WTC11 (cell line): ENCODE results near the gene SAMD3.

Experiments used
- ATF2 ChIP-seq: sonication (generic); formaldehyde crosslinking; IDR thresholded peaks from 2 replicates; pipeline ENCODE4 v1.8.1; 2022; ENCODE audit warnings: low read depth, missing genetic modification reagents, borderline replicate concordance
- CREB1 ChIP-seq: sonication (generic); formaldehyde crosslinking; IDR thresholded peaks from 2 replicates; pipeline ENCODE4 v1.8.0; 2023; ENCODE audit warnings: mild to moderate bottlenecking, missing genetic modification reagents
- CTCF ChIP-seq: fragments of 200-600 bp; IDR thresholded peaks from 2 replicates; pipeline ENCODE4 v1.8.0; 2022; ENCODE audit warnings: antibody characterized with exemption
- GABPB1 ChIP-seq: sonication (generic); formaldehyde crosslinking; IDR thresholded peaks from 2 replicates; pipeline ENCODE4 v1.8.1; 2023; ENCODE audit warnings: mild to moderate bottlenecking, missing genetic modification reagents
- HMGA2 ChIP-seq: fragments of 250-450 bp; sonication (Bioruptor Pico); IDR thresholded peaks from 2 replicates; pipeline ENCODE4 v1.4.0; 2021; ENCODE audit warnings: mild to moderate bottlenecking, moderate library complexity
- JUN ChIP-seq: sonication (generic); formaldehyde crosslinking; IDR thresholded peaks from 2 replicates; pipeline ENCODE4 v1.8.0; 2023; ENCODE audit warnings: mild to moderate bottlenecking, missing genetic modification reagents
- NR2C2 ChIP-seq: sonication (generic); formaldehyde crosslinking; IDR thresholded peaks from 2 replicates; pipeline ENCODE4 v1.8.0; 2022; ENCODE audit warnings: mild to moderate bottlenecking, missing genetic modification reagents
- SP1 ChIP-seq: sonication (generic); formaldehyde crosslinking; conservative IDR thresholded peaks from 2 replicates; pipeline ENCODE4 v1.8.1; 2022; ENCODE audit warnings: missing genetic modification reagents
- STAT6 ChIP-seq: sonication (generic); formaldehyde crosslinking; conservative IDR thresholded peaks from 2 replicates; pipeline ENCODE4 v1.8.1; 2023; ENCODE audit warnings: mild to moderate bottlenecking, low read depth, missing genetic modification reagents, moderate library complexity
- ZNF263 ChIP-seq: sonication (generic); formaldehyde crosslinking; IDR thresholded peaks from 2 replicates; pipeline ENCODE4 v1.8.1; 2022; ENCODE audit warnings: low read depth, mild to moderate bottlenecking, moderate library complexity, missing genetic modification reagents
- TF ChIP-seq, protein P1 (sequence below): sonication (generic); formaldehyde crosslinking; IDR thresholded peaks from 2 replicates; pipeline ENCODE4 v1.8.1; 2022; ENCODE audit warnings: low read depth, mild to moderate bottlenecking, moderate library complexity, missing genetic modification reagents, borderline replicate concordance
- TF ChIP-seq, protein P2 (sequence below): fragments of 250-450 bp; sonication (Bioruptor Pico); IDR thresholded peaks from 2 replicates; pipeline ENCODE4 v1.9.0; 2021; ENCODE audit warnings: mild to moderate bottlenecking, borderline replicate concordance

GRCh38 chr6:130162421-130162820 lies 60.3 kb downstream of the SAMD3 start:
- TF ChIP-seq STAT6 (CRISPR knock-in tag) (no peak), ZNF263 (CRISPR knock-in tag) (no peak), CTCF (no peak), SP1 (CRISPR knock-in tag) (no peak), NR2C2 (no peak), HMGA2 (no peak), GABPB1 (CRISPR knock-in tag) (no peak), JUN (CRISPR knock-in tag) (no peak), CREB1 (CRISPR knock-in tag) (no peak), ATF2 (CRISPR knock-in tag) (no peak)
- TF ChIP-seq, protein P1, sequence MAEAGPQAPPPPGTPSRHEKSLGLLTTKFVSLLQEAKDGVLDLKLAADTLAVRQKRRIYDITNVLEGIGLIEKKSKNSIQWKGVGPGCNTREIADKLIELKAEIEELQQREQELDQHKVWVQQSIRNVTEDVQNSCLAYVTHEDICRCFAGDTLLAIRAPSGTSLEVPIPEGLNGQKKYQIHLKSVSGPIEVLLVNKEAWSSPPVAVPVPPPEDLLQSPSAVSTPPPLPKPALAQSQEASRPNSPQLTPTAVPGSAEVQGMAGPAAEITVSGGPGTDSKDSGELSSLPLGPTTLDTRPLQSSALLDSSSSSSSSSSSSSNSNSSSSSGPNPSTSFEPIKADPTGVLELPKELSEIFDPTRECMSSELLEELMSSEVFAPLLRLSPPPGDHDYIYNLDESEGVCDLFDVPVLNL (CRISPR knock-in tag) = no peak
- TF ChIP-seq, protein P2, sequence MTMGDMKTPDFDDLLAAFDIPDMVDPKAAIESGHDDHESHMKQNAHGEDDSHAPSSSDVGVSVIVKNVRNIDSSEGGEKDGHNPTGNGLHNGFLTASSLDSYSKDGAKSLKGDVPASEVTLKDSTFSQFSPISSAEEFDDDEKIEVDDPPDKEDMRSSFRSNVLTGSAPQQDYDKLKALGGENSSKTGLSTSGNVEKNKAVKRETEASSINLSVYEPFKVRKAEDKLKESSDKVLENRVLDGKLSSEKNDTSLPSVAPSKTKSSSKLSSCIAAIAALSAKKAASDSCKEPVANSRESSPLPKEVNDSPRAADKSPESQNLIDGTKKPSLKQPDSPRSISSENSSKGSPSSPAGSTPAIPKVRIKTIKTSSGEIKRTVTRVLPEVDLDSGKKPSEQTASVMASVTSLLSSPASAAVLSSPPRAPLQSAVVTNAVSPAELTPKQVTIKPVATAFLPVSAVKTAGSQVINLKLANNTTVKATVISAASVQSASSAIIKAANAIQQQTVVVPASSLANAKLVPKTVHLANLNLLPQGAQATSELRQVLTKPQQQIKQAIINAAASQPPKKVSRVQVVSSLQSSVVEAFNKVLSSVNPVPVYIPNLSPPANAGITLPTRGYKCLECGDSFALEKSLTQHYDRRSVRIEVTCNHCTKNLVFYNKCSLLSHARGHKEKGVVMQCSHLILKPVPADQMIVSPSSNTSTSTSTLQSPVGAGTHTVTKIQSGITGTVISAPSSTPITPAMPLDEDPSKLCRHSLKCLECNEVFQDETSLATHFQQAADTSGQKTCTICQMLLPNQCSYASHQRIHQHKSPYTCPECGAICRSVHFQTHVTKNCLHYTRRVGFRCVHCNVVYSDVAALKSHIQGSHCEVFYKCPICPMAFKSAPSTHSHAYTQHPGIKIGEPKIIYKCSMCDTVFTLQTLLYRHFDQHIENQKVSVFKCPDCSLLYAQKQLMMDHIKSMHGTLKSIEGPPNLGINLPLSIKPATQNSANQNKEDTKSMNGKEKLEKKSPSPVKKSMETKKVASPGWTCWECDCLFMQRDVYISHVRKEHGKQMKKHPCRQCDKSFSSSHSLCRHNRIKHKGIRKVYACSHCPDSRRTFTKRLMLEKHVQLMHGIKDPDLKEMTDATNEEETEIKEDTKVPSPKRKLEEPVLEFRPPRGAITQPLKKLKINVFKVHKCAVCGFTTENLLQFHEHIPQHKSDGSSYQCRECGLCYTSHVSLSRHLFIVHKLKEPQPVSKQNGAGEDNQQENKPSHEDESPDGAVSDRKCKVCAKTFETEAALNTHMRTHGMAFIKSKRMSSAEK = no peak
